HepG2 (cell line): Measurements from ENCODE around the gene S100A12. TPM values are rescaled to one million over a fixed set of nuclear protein-coding genes. Genes with fewer than 3 reads are reported as not detected.
A peak's percentile ranks its signal among the peaks of the same experiment; 100 is the strongest.

ENCODE experiments used
- ATAC-seq: fragments of 200-7000 bp; cut with Tn5 transposase; 3 replicates; pipeline ENCODE4 v1.9.1; 2020; ENCODE audit warnings: mild to moderate bottlenecking, moderate library complexity
- BruUV-seq: library from RNA; stranded (reverse); fragments of 400-500 nt; replicated peaks from 2 replicates; lab custom pipeline; 2021; lab: Mats Ljungman, UMichigan
- CTCF ChIA-PET: fragments of 300-600 bp; formaldehyde crosslinking; extraction: SDS; loops from one replicate; lab custom pipeline; 2021; ENCODE audit warnings: low total read pairs, inconsistent platforms, low intra/inter-chr PET ratio; lab: Yijun Ruan, JAX
- POLR2A ChIA-PET: fragments of 350-600 bp; sonication (Branson Sonifier 250); formaldehyde crosslinking; loops from one replicate; lab custom pipeline; 2020; ENCODE audit warnings: antibody characterized with exemption, inconsistent platforms; lab: Yijun Ruan, JAX
- DNase-seq: peaks from one replicate; pipeline ENCODE4 v3.0.0-alpha.2; 2015; ENCODE audit warnings: low spot score
- FAIRE-seq: peaks from 3 replicates; lab custom pipeline; 2011; peaks lifted over from hg19 to GRCh38; lab: Jason Lieb, UNC
- H2AFZ ChIP-seq: one replicate; pipeline ENCODE4 v1.6.1; 2011; ENCODE audit warnings: low read length, inconsistent platforms
- H3K27ac ChIP-seq: fragments of 300-600 bp; 3 replicates; pipeline ENCODE4 v1.8.0; 2011; ENCODE audit warnings: mixed run types, mild to moderate bottlenecking, mixed read lengths, low read length, inconsistent platforms; ENCODE audit not compliant: insufficient read depth; ENCODE audit errors: extremely low read length
- H3K27me3 ChIP-seq, 2 experiments: fragments of 200-600 bp in 1 of 2; 2 replicates in 1 of 2; 3 replicates in 1 of 2; pipeline versions ENCODE4 v1.6.0 to v1.8.0; 2011; ENCODE audit warnings: low read length in 2 of 2, mild to moderate bottlenecking in 2 of 2, moderate library complexity in 2 of 2, inconsistent platforms in 1 of 2; ENCODE audit not compliant: insufficient read depth in 2 of 2, control insufficient read depth in 1 of 2
- H3K36me3 ChIP-seq, 2 experiments: fragments of 200-600 bp in 1 of 2; replicated peaks in 1 of 2; 2 replicates in 1 of 2; 3 replicates in 1 of 2; pipeline versions ENCODE4 v1.5.1 to v1.8.0; 2011; ENCODE audit warnings: low read length in 2 of 2, inconsistent platforms in 1 of 2; ENCODE audit not compliant: insufficient read depth in 2 of 2, control insufficient read depth in 1 of 2
- H3K4me1 ChIP-seq: 2 replicates; pipeline ENCODE4 v1.5.1; 2012; ENCODE audit warnings: low read length, inconsistent platforms; ENCODE audit not compliant: insufficient read depth
- H3K4me2 ChIP-seq: 2 replicates; pipeline ENCODE4 v1.6.0; 2011; ENCODE audit warnings: low read depth, low read length, inconsistent platforms
- H3K4me3 ChIP-seq, 3 experiments: fragments of 200-600 bp in 1 of 3; sonication (generic), shearing (Covaris generic) in 1 of 3; replicated peaks in 1 of 3; 2 replicates each; pipeline ENCODE4 v1.5.1; 2011 to 2016; ENCODE audit warnings: low read length in 3 of 3, inconsistent platforms in 2 of 3, low read depth in 2 of 3, mild to moderate bottlenecking in 2 of 3, control low read depth in 1 of 3, mixed read lengths in 1 of 3; ENCODE audit not compliant: insufficient read depth in 1 of 3
- H3K79me2 ChIP-seq: one replicate; pipeline ENCODE4 v1.6.1; 2011; ENCODE audit warnings: low read length, inconsistent platforms; ENCODE audit not compliant: insufficient read depth
- H3K9ac ChIP-seq: 2 replicates; pipeline ENCODE4 v1.6.0; 2011; ENCODE audit warnings: mild to moderate bottlenecking, low read depth, low read length, inconsistent platforms; ENCODE audit not compliant: insufficient read depth
- H3K9me3 ChIP-seq: 2 replicates; pipeline ENCODE4 v1.5.1; 2012; ENCODE audit warnings: mild to moderate bottlenecking, low read length
- H4K20me1 ChIP-seq: 2 replicates; pipeline ENCODE4 v1.6.0; 2011; ENCODE audit warnings: inconsistent platforms, mild to moderate bottlenecking, low read length, moderate library complexity; ENCODE audit not compliant: insufficient read depth
- CEBPB ChIP-seq: IDR thresholded peaks from 2 replicates; pipeline ENCODE4 v1.6.1; 2011; ENCODE audit warnings: low read depth, low read length, improper control_type of control experiment, borderline replicate concordance
- RFX1 ChIP-seq: fragments of 450-650 bp; IDR thresholded peaks from 2 replicates; pipeline ENCODE4 v1.6.1; 2017
- TAF1 ChIP-seq: sonication (generic); formaldehyde crosslinking; IDR thresholded peaks from 2 replicates; pipeline ENCODE4 v1.4.0; 2020; ENCODE audit warnings: missing genetic modification reagents
- ZNF136 ChIP-seq: sonication (generic); formaldehyde crosslinking; IDR thresholded peaks from 2 replicates; pipeline ENCODE4 v1.8.1; 2022; ENCODE audit warnings: low read depth, mild to moderate bottlenecking, moderate library complexity, missing genetic modification reagents
- ZNF275 ChIP-seq: sonication (generic); formaldehyde crosslinking; IDR thresholded peaks from 2 replicates; pipeline ENCODE4 v1.8.0; 2022; ENCODE audit warnings: missing genetic modification reagents, mild to moderate bottlenecking, inconsistent platforms, borderline replicate concordance
- ZNF746 ChIP-seq: sonication (generic); formaldehyde crosslinking; IDR thresholded peaks from 2 replicates; pipeline ENCODE4 v1.8.0; 2022; ENCODE audit warnings: mild to moderate bottlenecking, missing genetic modification reagents
- in situ Hi-C: cut with HindIII; loops from 2 replicates; pipeline ENCODE4 v1.10.0; 2017; ENCODE audit warnings: low pct_unique_long_range_greater_than_20kb; ENCODE audit not compliant: extremely low pct_ligation_motif_present
- intact Hi-C: fragments of 100-400 bp; cut with micrococcal nuclease; formaldehyde crosslinking; loops from one replicate; pipeline ENCODE4 v1.10.0; 2022; ENCODE audit not compliant: unreplicated experiment
- polyA plus RNA-seq, 8 experiments: library from polyadenylated mRNA; depleted of rRNA in 3 of 8; stranded (reverse) in 7 of 8; unstranded in 1 of 8; fragments of >200 nt; fragmentation: Illumina TruSeq in 4 of 8; extraction: Trizol in 4 of 8; gene quantifications; 2 replicates each; pipeline versions ENCODE4 v1.2.1 to v1.2.3, GENCODE V29; 2011 to 2016; ENCODE audit warnings: low read depth in 4 of 8, missing spikeins in 1 of 8, mixed read lengths in 1 of 8; ENCODE audit not compliant: insufficient read depth in 1 of 8
- total RNA-seq, 5 experiments: library from RNA; depleted of rRNA; stranded (reverse); fragments of >200 nt; fragmentation: Illumina TruSeq; extraction: Trizol; gene quantifications; 2 replicates each; pipeline ENCODE4 v1.2.3, GENCODE V29; 2016; ENCODE audit warnings: low read depth in 1 of 5

The S100A12 gene
- total and polyA plus RNA-seq, 2 of the 13 experiments (the other 11 are each of a cell fraction or from before 2014, with no cell fraction given): not detected

- no peak for TF ChIP-seq ZNF275 (CRISPR knock-in tag)
- TF ChIP-seq ZNF136: no peak
- no peak for TF ChIP-seq TAF1
- TF ChIP-seq ZNF746 (CRISPR knock-in tag): no peak
Observed at GRCh38 chr1:153337980-153338853, 37.2 kb downstream of the S100A12 start (continued).

DNA sequence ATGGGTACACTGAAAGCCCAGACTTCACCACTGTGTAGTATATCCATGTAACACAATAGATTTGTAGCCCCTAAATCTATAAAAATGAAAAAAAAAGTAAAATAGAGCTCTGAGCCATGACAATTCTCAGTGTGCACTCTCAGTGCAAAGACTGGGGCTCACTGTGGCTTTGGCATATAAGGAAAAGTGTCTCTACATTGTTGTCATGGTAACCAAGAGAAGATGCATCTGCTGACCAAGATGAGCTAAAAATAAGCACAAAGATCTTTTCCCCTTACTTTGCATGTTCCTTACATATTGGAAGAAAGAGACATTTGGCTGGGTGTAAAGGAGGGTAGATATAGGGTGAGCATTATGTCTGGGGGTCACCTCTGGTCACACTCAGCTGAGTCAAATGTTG is 38.8 kb downstream of the S100A12 start:
- H3K9ac ChIP-seq: no peak overlapping the region
- intact Hi-C loops (loop anchor here (10.0 kb wide), 1 partner anchor 58 kb away; the partner anchor contains the start of gene S100A8), in situ Hi-C loops (no loop called here)
- peak; percentile 45; the same call in 1 of the 2 replicates for TF ChIP-seq RFX1
- no peak for TF ChIP-seq CEBPB
- H3K27me3 ChIP-seq: no peaks in the 10 kb centered on the region
- H4K20me1 ChIP-seq: no peaks in the 10 kb centered on the region
- DNase-seq (no peak), FAIRE-seq (no peak), ATAC-seq (no peak)
- ChIA-PET POLR2A (no interaction called here), CTCF (no interaction called here)
- no peak overlapping the region for H3K4me3 ChIP-seq
- H3K36me3 ChIP-seq: no peaks in the 10 kb centered on the region
- BruUV-seq: no TSS peak
- H3K4me2 ChIP-seq: no peak overlapping the region
- no peaks in the 10 kb centered on the region for H3K9me3 ChIP-seq
- no peak overlapping the region for H3K27ac ChIP-seq
- H3K79me2 ChIP-seq: no peaks in the 10 kb centered on the region
- H3K4me1 ChIP-seq: no peaks in the 10 kb centered on the region
- H2AFZ ChIP-seq: no peak overlapping the region
